NOMO-1 treated with dmso at 0.1 percent for 144 hours (cell line): Measurements from ENCODE around the gene AUP1.
"Not testable (repeated sequence)": the region's sequence is repeated elsewhere in the genome, so short reads cannot be mapped to it uniquely, and the experiment has no call there.

Experiments used
- DNase-seq: peaks from one replicate; lab custom pipeline; 2025; ENCODE audit not compliant: unreplicated experiment; lab: John Stamatoyannopoulos, UW

AUP1 gene

GRCh38 chr2:74529357-74530238, at the start of gene AUP1, which contains the start of gene HTRA2:
Gene AUP1, minus strand, starts transcription at chr2:74529706. Its CDS starts 77 bp downstream, at chr2:74529629.
Gene HTRA2, plus strand, starts transcription at chr2:74529933. Its CDS starts 74 bp downstream, at chr2:74530007.
- DNase-seq: peak; percentile 97

- no peak for DNase-seq
Observed at GRCh38 chr2:74578408-74578807, 48.9 kb upstream of the AUP1 start.

GRCh38 chr2:74577448-74577847, 47.9 kb upstream of the AUP1 start:
- DNase-seq: peak; percentile 56

- peak; percentile 80 for DNase-seq
Observed at GRCh38 chr2:74576863-74577229, 47.3 kb upstream of the AUP1 start.

- DNase-seq: no peak
Observed at GRCh38 chr2:74576211-74576862, 46.8 kb upstream of the AUP1 start.

GRCh38 chr2:74575320-74575719, 45.8 kb upstream of the AUP1 start:
- no peak for DNase-seq

GRCh38 chr2:74573747-74574562, 44.4 kb upstream of the AUP1 start:
- peak; percentile 79 for DNase-seq

- DNase-seq: no peak
Observed at GRCh38 chr2:74572178-74572925, 42.8 kb upstream of the AUP1 start.

GRCh38 chr2:74571058-74571457, 41.6 kb upstream of the AUP1 start:
- DNase-seq: no peak

GRCh38 chr2:74569686-74570085, 40.2 kb upstream of the AUP1 start:
- no peak for DNase-seq

GRCh38 chr2:74567881-74568280, 38.4 kb upstream of the AUP1 start:
- no peak for DNase-seq

GRCh38 chr2:74566754-74567085, 37.2 kb upstream of the AUP1 start:
- DNase-seq: no peak

- DNase-seq: no peak
Observed at GRCh38 chr2:74566076-74566753, 36.7 kb upstream of the AUP1 start.

- DNase-seq: no peak
Observed at GRCh38 chr2:74564222-74564621, 34.7 kb upstream of the AUP1 start.

GRCh38 chr2:74562126-74562775, 32.7 kb upstream of the AUP1 start:
- no peak for DNase-seq

- DNase-seq: not testable (repeated sequence)
Observed at GRCh38 chr2:74561022-74561421, 31.5 kb upstream of the AUP1 start.

GRCh38 chr2:74560591-74560990, 31.1 kb upstream of the AUP1 start:
- DNase-seq: no peak

- DNase-seq: no peak
Observed at GRCh38 chr2:74559912-74560311, 30.4 kb upstream of the AUP1 start.

- DNase-seq: no peak
Observed at GRCh38 chr2:74558284-74559230, 29.1 kb upstream of the AUP1 start.
